Panc1 (cell line): ENCODE measurements around the gene PKP2. TPM values are rescaled to one million over a fixed set of nuclear protein-coding genes. Genes with fewer than 3 reads are reported as not detected.

ENCODE experiments used
- ATAC-seq: fragments of 200-7000 bp; cut with Tn5 transposase; 2 replicates; pipeline ENCODE4 v1.9.1; 2020; ENCODE audit warnings: mild to moderate bottlenecking, moderate library complexity
- BruUV-seq: library from RNA; stranded (reverse); fragments of 400-500 nt; replicated peaks from 2 replicates; lab custom pipeline; 2021; lab: Mats Ljungman, UMichigan
- CTCF ChIA-PET: fragments of 300-600 bp; sonication (Branson Sonifier 250); formaldehyde crosslinking; loops from one replicate; lab custom pipeline; 2022; ENCODE audit warnings: antibody characterized with exemption; lab: Charles Lee
- POLR2A ChIA-PET: fragments of 300-600 bp; sonication (Branson Sonifier 250); formaldehyde crosslinking; loops from one replicate; lab custom pipeline; 2022; ENCODE audit warnings: antibody characterized with exemption; lab: Charles Lee
- DNase-seq: peaks from one replicate; pipeline ENCODE4 v3.0.0-alpha.2; 2010; ENCODE audit warnings: low read depth, low spot score
- H3K27ac ChIP-seq: 2 replicates; pipeline ENCODE4 v1.5.1; 2011; ENCODE audit warnings: mild to moderate bottlenecking, low read length, inconsistent platforms
- H3K27me3 ChIP-seq: fragments of 200-500 bp; sonication (Bioruptor generic); 2 replicates; pipeline ENCODE4 v1.6.0; 2014; ENCODE audit warnings: low read length, inconsistent platforms; ENCODE audit not compliant: control insufficient read depth, insufficient read depth
- H3K36me3 ChIP-seq: fragments of 200-500 bp; sonication (Bioruptor generic); 2 replicates; pipeline ENCODE4 v1.5.1; 2014; ENCODE audit warnings: inconsistent platforms, mild to moderate bottlenecking, low read length, moderate library complexity; ENCODE audit not compliant: control insufficient read depth, insufficient read depth
- H3K4me1 ChIP-seq: 2 replicates; pipeline ENCODE4 v1.5.1; 2011; ENCODE audit warnings: inconsistent platforms, mild to moderate bottlenecking, low read length, moderate library complexity; ENCODE audit not compliant: control insufficient read depth, insufficient read depth
- H3K4me3 ChIP-seq, 2 experiments: 2 replicates each; pipeline ENCODE4 v1.5.1; 2011 to 2012; ENCODE audit warnings: low read depth in 2 of 2, low read length in 2 of 2, mild to moderate bottlenecking in 2 of 2, inconsistent platforms in 1 of 2, moderate library complexity in 1 of 2
- H3K9me3 ChIP-seq: fragments of 200-500 bp; sonication (Bioruptor generic); 2 replicates; pipeline ENCODE4 v1.5.1; 2014; ENCODE audit warnings: low read depth, mild to moderate bottlenecking, inconsistent platforms, low read length, moderate library complexity; ENCODE audit not compliant: control insufficient read depth, insufficient read depth
- POLR2AphosphoS5 ChIP-seq: IDR thresholded peaks from 2 replicates; pipeline ENCODE4 v1.6.1; 2012; ENCODE audit warnings: mild to moderate bottlenecking, low read depth, low read length, moderate library complexity
- SIN3A ChIP-seq: IDR thresholded peaks from 2 replicates; pipeline ENCODE4 v1.6.1; 2012; ENCODE audit warnings: low read depth, mild to moderate bottlenecking, low read length, moderate library complexity, borderline replicate concordance; ENCODE audit not compliant: insufficient read depth
- TCF7L2 ChIP-seq: IDR thresholded peaks from 2 replicates; pipeline ENCODE4 v1.6.1; 2011; ENCODE audit warnings: mild to moderate bottlenecking, low read depth, low read length, inconsistent platforms
- in situ Hi-C: cut with HindIII; loops from 2 replicates; pipeline ENCODE4 v1.10.0; 2016; ENCODE audit warnings: low sequenced_read_pairs, low pct_unique_long_range_greater_than_20kb
- intact Hi-C: fragments of 100-400 bp; cut with micrococcal nuclease; formaldehyde crosslinking; loops from one replicate; pipeline ENCODE4 v1.10.0; 2022; ENCODE audit not compliant: unreplicated experiment
- total RNA-seq: library from RNA; stranded (reverse); gene quantifications from one replicate; pipeline ENCODE4 v1.2.1, GENCODE V29; 2021; ENCODE audit not compliant: unreplicated experiment
- TF ChIP-seq, protein P1 (sequence below), 2 experiments: IDR thresholded peaks; 2 replicates each; pipeline ENCODE4 v1.6.1; 2011 to 2012; ENCODE audit warnings: low read depth in 2 of 2, control low read depth in 1 of 2, low read length in 1 of 2, mild to moderate bottlenecking in 1 of 2, moderate library complexity in 1 of 2; ENCODE audit not compliant: insufficient read depth in 1 of 2
- TF ChIP-seq, protein P2 (sequence below): fragments of 450-650 bp; IDR thresholded peaks from 2 replicates; pipeline ENCODE4 v1.5.1; 2017; ENCODE audit warnings: mild to moderate bottlenecking

Gene PKP2
- total RNA-seq, 1 experiment from 2014 or later = 2.2 TPM

DNA sequence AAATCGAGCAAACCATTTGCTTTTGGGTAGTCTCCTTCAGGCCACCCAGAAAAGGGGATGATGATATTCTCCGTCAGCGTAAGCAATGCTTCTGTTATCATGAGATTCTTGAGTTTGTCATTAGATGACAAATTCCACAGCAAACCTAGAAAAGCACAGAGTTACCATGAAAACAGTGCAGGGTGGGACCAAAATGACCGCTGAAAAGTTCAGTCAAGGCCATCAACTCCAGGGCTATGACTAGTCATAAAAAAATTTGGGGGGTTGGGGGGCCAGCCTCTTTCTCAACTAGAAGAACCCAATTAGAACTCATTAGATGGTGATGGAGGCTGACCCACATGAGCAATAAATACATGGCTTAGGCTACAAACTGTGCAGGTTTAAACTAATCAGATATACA is 55.5 kb downstream of the PKP2 start:
- ChIA-PET POLR2A (no interaction called here), CTCF (no interaction called here)
- H3K27me3 ChIP-seq = peaks cover 4% of the 10 kb centered on the region; the same call in 1 of the 2 replicates
- intact Hi-C loops (no loop called here), in situ Hi-C loops (no loop called here)
- DNase-seq (no peak), ATAC-seq (no peak)
- no TSS peak for BruUV-seq
- H3K36me3 ChIP-seq = no peaks in the 10 kb centered on the region
- no peaks in the 10 kb centered on the region for H3K9me3 ChIP-seq
- TF ChIP-seq SIN3A (no peak), TCF7L2 (no peak), POLR2AphosphoS5 (no peak)
- TF ChIP-seq, protein P1, sequence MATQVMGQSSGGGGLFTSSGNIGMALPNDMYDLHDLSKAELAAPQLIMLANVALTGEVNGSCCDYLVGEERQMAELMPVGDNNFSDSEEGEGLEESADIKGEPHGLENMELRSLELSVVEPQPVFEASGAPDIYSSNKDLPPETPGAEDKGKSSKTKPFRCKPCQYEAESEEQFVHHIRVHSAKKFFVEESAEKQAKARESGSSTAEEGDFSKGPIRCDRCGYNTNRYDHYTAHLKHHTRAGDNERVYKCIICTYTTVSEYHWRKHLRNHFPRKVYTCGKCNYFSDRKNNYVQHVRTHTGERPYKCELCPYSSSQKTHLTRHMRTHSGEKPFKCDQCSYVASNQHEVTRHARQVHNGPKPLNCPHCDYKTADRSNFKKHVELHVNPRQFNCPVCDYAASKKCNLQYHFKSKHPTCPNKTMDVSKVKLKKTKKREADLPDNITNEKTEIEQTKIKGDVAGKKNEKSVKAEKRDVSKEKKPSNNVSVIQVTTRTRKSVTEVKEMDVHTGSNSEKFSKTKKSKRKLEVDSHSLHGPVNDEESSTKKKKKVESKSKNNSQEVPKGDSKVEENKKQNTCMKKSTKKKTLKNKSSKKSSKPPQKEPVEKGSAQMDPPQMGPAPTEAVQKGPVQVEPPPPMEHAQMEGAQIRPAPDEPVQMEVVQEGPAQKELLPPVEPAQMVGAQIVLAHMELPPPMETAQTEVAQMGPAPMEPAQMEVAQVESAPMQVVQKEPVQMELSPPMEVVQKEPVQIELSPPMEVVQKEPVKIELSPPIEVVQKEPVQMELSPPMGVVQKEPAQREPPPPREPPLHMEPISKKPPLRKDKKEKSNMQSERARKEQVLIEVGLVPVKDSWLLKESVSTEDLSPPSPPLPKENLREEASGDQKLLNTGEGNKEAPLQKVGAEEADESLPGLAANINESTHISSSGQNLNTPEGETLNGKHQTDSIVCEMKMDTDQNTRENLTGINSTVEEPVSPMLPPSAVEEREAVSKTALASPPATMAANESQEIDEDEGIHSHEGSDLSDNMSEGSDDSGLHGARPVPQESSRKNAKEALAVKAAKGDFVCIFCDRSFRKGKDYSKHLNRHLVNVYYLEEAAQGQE (IDR thresholded peaks at IDR 0.05; ENCODE audit: insufficient read depth in 1 of 2, low read depth in 2 of 2, low read length in 1 of 2) = no peak
- TF ChIP-seq, protein P2, sequence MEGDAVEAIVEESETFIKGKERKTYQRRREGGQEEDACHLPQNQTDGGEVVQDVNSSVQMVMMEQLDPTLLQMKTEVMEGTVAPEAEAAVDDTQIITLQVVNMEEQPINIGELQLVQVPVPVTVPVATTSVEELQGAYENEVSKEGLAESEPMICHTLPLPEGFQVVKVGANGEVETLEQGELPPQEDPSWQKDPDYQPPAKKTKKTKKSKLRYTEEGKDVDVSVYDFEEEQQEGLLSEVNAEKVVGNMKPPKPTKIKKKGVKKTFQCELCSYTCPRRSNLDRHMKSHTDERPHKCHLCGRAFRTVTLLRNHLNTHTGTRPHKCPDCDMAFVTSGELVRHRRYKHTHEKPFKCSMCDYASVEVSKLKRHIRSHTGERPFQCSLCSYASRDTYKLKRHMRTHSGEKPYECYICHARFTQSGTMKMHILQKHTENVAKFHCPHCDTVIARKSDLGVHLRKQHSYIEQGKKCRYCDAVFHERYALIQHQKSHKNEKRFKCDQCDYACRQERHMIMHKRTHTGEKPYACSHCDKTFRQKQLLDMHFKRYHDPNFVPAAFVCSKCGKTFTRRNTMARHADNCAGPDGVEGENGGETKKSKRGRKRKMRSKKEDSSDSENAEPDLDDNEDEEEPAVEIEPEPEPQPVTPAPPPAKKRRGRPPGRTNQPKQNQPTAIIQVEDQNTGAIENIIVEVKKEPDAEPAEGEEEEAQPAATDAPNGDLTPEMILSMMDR = no peak
- no peak overlapping the region for H3K27ac ChIP-seq
- H3K4me1 ChIP-seq = no peaks in the 10 kb centered on the region
- no peak overlapping the region for H3K4me3 ChIP-seq

DNA sequence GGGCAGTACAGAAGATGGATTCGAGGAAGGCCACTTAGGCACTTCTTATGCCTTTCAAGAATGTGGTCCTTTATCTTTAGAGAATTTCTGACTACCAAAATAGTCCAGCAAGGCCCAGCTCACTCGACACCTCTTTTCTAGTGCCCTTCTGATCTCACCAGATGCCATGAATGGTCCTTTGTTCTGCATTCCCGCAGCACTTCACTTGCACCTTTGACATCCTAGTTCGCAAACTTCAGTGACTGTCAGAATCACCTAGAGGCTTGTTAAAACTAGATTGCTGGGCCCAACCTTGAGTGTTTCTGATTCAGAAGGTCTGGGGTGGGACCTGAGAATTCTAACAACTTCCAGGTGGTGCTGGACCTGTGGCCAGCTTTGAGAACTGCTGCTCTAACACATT is 56.7 kb downstream of the PKP2 start:
- intact Hi-C loops (no loop called here), in situ Hi-C loops (no loop called here)
- Histone ChIP-seq H3K9me3 (no peaks in the 10 kb centered on the region), H3K27ac (no peak overlapping the region), H3K4me3 (no peak overlapping the region), H3K4me1 (no peaks in the 10 kb centered on the region), H3K27me3 (0 out of 2 replicates have a peak, but pooled peaks cover 4% of the 10 kb centered on the region), H3K36me3 (no peaks in the 10 kb centered on the region)
- ATAC-seq (no peak), DNase-seq (no peak)
- ChIA-PET POLR2A (no interaction called here), CTCF (no interaction called here)
- BruUV-seq = no TSS peak
- TF ChIP-seq SIN3A (no peak), POLR2AphosphoS5 (no peak), TCF7L2 (no peak)
- TF ChIP-seq, protein P2 = no peak
- TF ChIP-seq, protein P1 (IDR thresholded peaks at IDR 0.05; ENCODE audit: insufficient read depth in 1 of 2, low read depth in 2 of 2, low read length in 1 of 2) = no peak
